ENCODE results near the gene SEMA4A. TPM values are rescaled to one million over a fixed set of nuclear protein-coding genes. Genes with fewer than 3 reads are reported as not detected.

Gene SEMA4A
- total and polyA plus RNA-seq, 4 donors, result 1.1 to 3.5 (median 1.7) TPM

DNA sequence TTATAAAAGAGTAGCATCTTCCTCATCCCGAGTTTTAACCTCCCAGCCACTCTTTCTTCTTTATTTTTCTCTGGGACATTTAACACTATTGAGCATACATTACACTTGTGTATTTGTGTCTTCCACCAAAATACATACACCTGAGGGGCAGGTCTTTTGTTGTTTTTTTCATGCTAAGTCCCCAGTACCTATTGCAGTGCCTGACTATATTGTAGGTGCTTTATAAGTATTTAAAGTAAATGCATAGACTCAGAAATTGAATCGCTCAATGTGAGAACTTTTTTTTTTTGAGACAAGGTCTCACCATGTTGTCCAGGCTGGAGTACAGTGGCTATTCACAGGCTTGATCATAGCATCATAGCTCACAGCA is 7.8 kb upstream of the SEMA4A start:
- peaks cover 10 to 26% (median 15%) of the 10 kb centered on the region in 4 donors for H3K4me1 ChIP-seq (ENCODE audit: control insufficient read depth in 4 of 4, insufficient read depth in 4 of 4, low read length in 3 of 4)
- H3K27ac ChIP-seq (ENCODE audit: low read depth in 1 of 2, low read length in 2 of 2), result no peak overlapping the region
- 79% methylated on average over 2 of the region's 2 CpGs for WGBS

DNA sequence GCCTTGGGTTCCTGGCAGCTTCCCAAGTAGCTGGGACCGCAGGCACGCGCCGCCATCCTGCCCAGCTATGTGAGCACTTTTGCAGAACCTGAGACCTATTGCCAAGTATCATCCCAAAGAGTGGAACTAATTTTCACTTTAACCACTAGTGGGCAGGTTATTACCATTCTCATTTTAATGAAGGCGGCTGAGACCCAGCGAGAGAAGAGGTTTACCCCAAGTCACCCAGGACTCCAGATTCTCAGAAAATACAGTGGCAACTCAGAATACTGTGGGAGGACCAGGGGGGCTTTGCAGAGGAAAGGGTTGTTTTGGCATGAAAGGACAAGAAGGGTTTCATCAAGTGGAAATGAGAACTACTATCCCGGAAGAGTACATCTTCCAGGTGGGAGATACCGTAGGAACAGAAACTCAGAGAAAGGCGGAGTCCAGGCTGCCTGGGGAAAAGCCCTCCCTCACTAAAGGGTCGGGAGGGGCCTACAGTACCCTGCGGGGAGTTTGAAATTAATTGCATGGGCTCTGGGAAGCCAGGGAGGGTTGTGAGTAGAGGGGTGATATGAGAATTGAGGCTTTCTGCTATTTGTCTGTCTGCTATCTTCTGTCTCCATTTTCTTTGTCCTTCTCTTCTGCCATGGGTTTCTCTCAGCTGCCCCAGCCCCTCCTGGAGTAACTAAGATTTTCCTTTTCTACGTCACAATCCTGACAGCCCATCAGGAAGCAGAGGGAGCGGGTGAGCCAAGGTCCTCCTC is 7.2 kb upstream of the SEMA4A start:
- Histone ChIP-seq H3K9me3 (ENCODE audit: control insufficient read depth in 4 of 4, low read length in 3 of 4) (no peaks in the 10 kb centered on the region), H3K4me3 (ENCODE audit: low read depth in 1 of 3, low read length in 3 of 3) (no peak overlapping the region), H3K4me1 (ENCODE audit: control insufficient read depth in 4 of 4, insufficient read depth in 4 of 4, low read length in 3 of 4) (peaks cover 10 to 22% (median 15%) of the 10 kb centered on the region in 4 donors), H3K9ac (ENCODE audit: low read depth in 1 of 2, low read length in 2 of 2) (peak overlapping the region; percentile 26 to 55), H3K27me3 (ENCODE audit: control insufficient read depth in 4 of 4, insufficient read depth in 4 of 4, low read length in 3 of 4) (no peaks in the 10 kb centered on the region), H3K36me3 (ENCODE audit: control insufficient read depth in 4 of 4, insufficient read depth in 3 of 4, low read depth in 1 of 4, low read length in 3 of 4) (no peaks in the 10 kb centered on the region), H3K27ac (ENCODE audit: low read depth in 1 of 2, low read length in 2 of 2) (no peak overlapping the region)
- peak; percentile 31 to 35 for TF ChIP-seq HNF4A (conservative IDR thresholded peaks at IDR 0.05)
- TF ChIP-seq SP1 (IDR thresholded peaks at IDR 0.05), result peak; percentile 9
- no peak for TF ChIP-seq TAF1 (conservative IDR thresholded peaks at IDR 0.05)
- TF ChIP-seq YY1 (IDR thresholded peaks at IDR 0.05), result peak; percentile 30
- peak; percentile 82 for TF ChIP-seq CTCF (IDR thresholded peaks at IDR 0.05; ENCODE audit: low read depth, low read length, missing input control)
- TF ChIP-seq RXRA (IDR thresholded peaks at IDR 0.05), result peak; percentile 28
- peak; percentile 93 to 96 for TF ChIP-seq RAD21 (IDR thresholded peaks at IDR 0.05)
- no peak for TF ChIP-seq FOXA1 (IDR thresholded peaks at IDR 0.05)
- 13% methylated on average over 13 of the region's 13 CpGs for WGBS
- DNase-seq (ENCODE audit: low spot score), result no peak

More for the DNA sequence above, 7.8 kb upstream of the SEMA4A start:
- TF ChIP-seq YY1 (IDR thresholded peaks at IDR 0.05) (no peak), FOXA1 (IDR thresholded peaks at IDR 0.05) (no peak), EGR1 (IDR thresholded peaks at IDR 0.05; ENCODE audit: low read depth in 2 of 2) (no peak), FOXA2 (IDR thresholded peaks at IDR 0.05) (no peak), TAF1 (conservative IDR thresholded peaks at IDR 0.05) (no peak), NR2F2 (IDR thresholded peaks at IDR 0.05) (no peak), GABPA (IDR thresholded peaks at IDR 0.05 in 1 of 2, conservative IDR thresholded peaks at IDR 0.05 in 1 of 2) (no peak)
- TF ChIP-seq, protein P1, sequence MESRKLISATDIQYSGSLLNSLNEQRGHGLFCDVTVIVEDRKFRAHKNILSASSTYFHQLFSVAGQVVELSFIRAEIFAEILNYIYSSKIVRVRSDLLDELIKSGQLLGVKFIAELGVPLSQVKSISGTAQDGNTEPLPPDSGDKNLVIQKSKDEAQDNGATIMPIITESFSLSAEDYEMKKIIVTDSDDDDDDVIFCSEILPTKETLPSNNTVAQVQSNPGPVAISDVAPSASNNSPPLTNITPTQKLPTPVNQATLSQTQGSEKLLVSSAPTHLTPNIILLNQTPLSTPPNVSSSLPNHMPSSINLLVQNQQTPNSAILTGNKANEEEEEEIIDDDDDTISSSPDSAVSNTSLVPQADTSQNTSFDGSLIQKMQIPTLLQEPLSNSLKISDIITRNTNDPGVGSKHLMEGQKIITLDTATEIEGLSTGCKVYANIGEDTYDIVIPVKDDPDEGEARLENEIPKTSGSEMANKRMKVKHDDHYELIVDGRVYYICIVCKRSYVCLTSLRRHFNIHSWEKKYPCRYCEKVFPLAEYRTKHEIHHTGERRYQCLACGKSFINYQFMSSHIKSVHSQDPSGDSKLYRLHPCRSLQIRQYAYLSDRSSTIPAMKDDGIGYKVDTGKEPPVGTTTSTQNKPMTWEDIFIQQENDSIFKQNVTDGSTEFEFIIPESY (IDR thresholded peaks at IDR 0.05), result no peak
- Histone ChIP-seq H3K27me3 (ENCODE audit: control insufficient read depth in 4 of 4, insufficient read depth in 4 of 4, low read length in 3 of 4) (no peaks in the 10 kb centered on the region), H3K9ac (ENCODE audit: low read depth in 1 of 2, low read length in 2 of 2) (no peak overlapping the region), H3K4me3 (ENCODE audit: low read depth in 1 of 3, low read length in 3 of 3) (no peak overlapping the region), H3K36me3 (ENCODE audit: control insufficient read depth in 4 of 4, insufficient read depth in 3 of 4, low read depth in 1 of 4, low read length in 3 of 4) (no peaks in the 10 kb centered on the region), H3K9me3 (ENCODE audit: control insufficient read depth in 4 of 4, low read length in 3 of 4) (no peaks in the 10 kb centered on the region)
- DNase-seq (ENCODE audit: low spot score), result no peak

DNA sequence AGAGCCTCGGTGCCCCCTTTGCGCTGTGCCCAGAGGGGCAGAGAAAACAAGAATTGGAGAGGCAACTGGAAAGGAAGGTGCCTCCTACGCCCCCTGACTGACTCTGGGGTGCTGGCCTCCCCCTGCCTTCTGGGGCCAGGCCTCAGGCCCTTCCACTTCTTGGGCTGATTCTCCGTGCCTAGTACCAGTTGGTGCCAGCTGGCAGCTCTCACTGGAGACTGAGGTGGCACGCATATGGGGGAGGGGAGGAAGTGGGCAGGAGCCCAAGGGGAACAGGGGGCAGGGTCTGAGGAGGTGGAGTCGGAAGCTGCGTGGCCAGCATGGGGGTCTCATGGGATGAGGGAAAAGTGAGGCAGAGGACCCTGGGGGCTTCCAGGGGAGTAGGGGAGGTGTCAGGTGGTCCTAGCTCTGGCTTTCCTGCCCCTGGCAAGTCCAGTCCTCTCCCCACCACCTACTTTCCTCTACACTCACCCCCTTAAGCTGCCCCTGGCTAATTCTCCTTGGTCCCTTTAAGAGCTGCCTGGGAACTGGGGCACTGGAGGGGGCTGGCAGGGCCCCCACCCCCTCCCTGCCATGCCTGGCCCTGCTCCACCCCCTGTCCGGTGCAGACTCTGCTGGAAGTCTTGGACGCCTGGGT is 6.5 kb upstream of the SEMA4A start:
- Histone ChIP-seq H3K36me3 (ENCODE audit: control insufficient read depth in 4 of 4, insufficient read depth in 3 of 4, low read depth in 1 of 4, low read length in 3 of 4) (no peaks in the 10 kb centered on the region), H3K9me3 (ENCODE audit: control insufficient read depth in 4 of 4, low read length in 3 of 4) (no peaks in the 10 kb centered on the region), H3K4me1 (ENCODE audit: control insufficient read depth in 4 of 4, insufficient read depth in 4 of 4, low read length in 3 of 4) (peaks cover 10 to 21% (median 15%) of the 10 kb centered on the region in 4 donors), H3K27ac (ENCODE audit: low read depth in 1 of 2, low read length in 2 of 2) (no peak overlapping the region), H3K27me3 (ENCODE audit: control insufficient read depth in 4 of 4, insufficient read depth in 4 of 4, low read length in 3 of 4) (no peaks in the 10 kb centered on the region), H3K4me3 (ENCODE audit: low read depth in 1 of 3, low read length in 3 of 3) (no peak overlapping the region), H3K9ac (ENCODE audit: low read depth in 1 of 2, low read length in 2 of 2) (no peak overlapping the region)
- DNase-seq (ENCODE audit: low spot score), result no peak
- TF ChIP-seq EGR1 (IDR thresholded peaks at IDR 0.05; ENCODE audit: low read depth in 2 of 2) (no peak), JUND (IDR thresholded peaks at IDR 0.05) (no peak), RAD21 (IDR thresholded peaks at IDR 0.05) (peak in 1 of 2 donors; percentile 17)
- TF ChIP-seq, protein P2, sequence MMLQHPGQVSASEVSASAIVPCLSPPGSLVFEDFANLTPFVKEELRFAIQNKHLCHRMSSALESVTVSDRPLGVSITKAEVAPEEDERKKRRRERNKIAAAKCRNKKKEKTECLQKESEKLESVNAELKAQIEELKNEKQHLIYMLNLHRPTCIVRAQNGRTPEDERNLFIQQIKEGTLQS (IDR thresholded peaks at IDR 0.05), result no peak
- WGBS, result 31% methylated on average over 9 of the region's 9 CpGs
